Thyroid gland (tissue), 4 donors: ENCODE data around the gene E2F3. TPM values are rescaled to one million over a fixed set of nuclear protein-coding genes. Genes with fewer than 3 reads are reported as not detected.

ENCODE experiments used
- DNase-seq, 2 donors: peaks; one replicate each; pipeline ENCODE4 v3.0.0-alpha.2; 2019
- H3K27ac ChIP-seq, 3 donors: fragments of 200-600 bp; sonication (generic); 1 replicate in 2 of 3; 2 replicates in 1 of 3; pipeline ENCODE4 v1.5.1; 2016 to 2019; ENCODE audit warnings: mild to moderate bottlenecking in 1 of 3, moderate library complexity in 1 of 3
- H3K27me3 ChIP-seq: fragments of 200-600 bp; sonication (generic); one replicate; pipeline ENCODE4 v1.5.1; 2019
- H3K36me3 ChIP-seq, 2 donors: fragments of 200-600 bp; sonication (generic); one replicate each; pipeline ENCODE4 v1.5.1; 2016 to 2019
- H3K4me1 ChIP-seq, 2 donors: fragments of 200-600 bp; sonication (generic); one replicate each; pipeline ENCODE4 v1.5.1; 2017 to 2019
- H3K4me3 ChIP-seq, 3 donors: fragments of 200-600 bp; sonication (generic); replicated peaks in 1 of 3; 1 replicate in 2 of 3; 2 replicates in 1 of 3; pipeline ENCODE4 v1.5.1; 2016; ENCODE audit warnings: mild to moderate bottlenecking in 1 of 3
- H3K9me3 ChIP-seq: fragments of 200-600 bp; sonication (generic); one replicate; pipeline ENCODE4 v1.5.1; 2017
- POLR2A ChIP-seq, 2 donors: fragments of 450-650 bp; IDR thresholded peaks; one replicate each; pipeline ENCODE4 v1.6.1; 2017; ENCODE audit warnings: antibody characterized with exemption in 2 of 2, mild to moderate bottlenecking in 2 of 2, moderate library complexity in 1 of 2
- WGBS, 2 donors: methylation state at CpG; one replicate each; pipeline ENCODE4 v1.1.5; 2017; 5-methylcytosine and 5-hydroxymethylcytosine counted together
- intact Hi-C: fragments of 100-400 bp; cut with DNase I; formaldehyde crosslinking; loops from one replicate; pipeline ENCODE4 v1.15.1; 2023
- total RNA-seq, 4 donors: library from RNA; depleted of rRNA; stranded (reverse); fragments of >200 nt; gene quantifications; one replicate each; pipeline ENCODE4 v1.2.3, GENCODE V29; 2016
- TF ChIP-seq, protein P1 (sequence below), 6 experiments: fragments of 200-600 bp in 3 of 6; fragments of 450-650 bp in 3 of 6; sonication (generic) in 3 of 6; IDR thresholded peaks; one replicate each; pipeline ENCODE4 v1.5.1; 2016 to 2019; ENCODE audit warnings: antibody characterized with exemption in 6 of 6, mild to moderate bottlenecking in 2 of 6, inconsistent platforms in 1 of 6, moderate library complexity in 1 of 6

The E2F3 gene
- total RNA-seq, 4 donors from 2014 or later, result 9.4 to 18.0 (median 12.4) TPM

- Histone ChIP-seq H3K9me3 (no peaks in the 10 kb centered on the region), H3K27ac (peak overlapping the region; percentile 81 to 92 (median 91)), H3K4me3 (peak overlapping the region in 2 of 3 donors; percentile 73 to 86), H3K4me1 (peaks cover 10 to 11% of the 10 kb centered on the region in 2 donors), H3K36me3 (no peaks in the 10 kb centered on the region), H3K27me3 (no peaks in the 10 kb centered on the region)
- intact Hi-C loops, result loop anchor here (5.0 kb wide), 2 partner anchors 112 to 128 kb away; partner anchors contain the start of gene CDKAL1
- 0 to 2% methylated on average over 6 of the region's 6 CpGs for WGBS, 2 donors
- no peak for TF ChIP-seq POLR2A (IDR thresholded peaks at IDR 0.05)
- TF ChIP-seq, protein P1, sequence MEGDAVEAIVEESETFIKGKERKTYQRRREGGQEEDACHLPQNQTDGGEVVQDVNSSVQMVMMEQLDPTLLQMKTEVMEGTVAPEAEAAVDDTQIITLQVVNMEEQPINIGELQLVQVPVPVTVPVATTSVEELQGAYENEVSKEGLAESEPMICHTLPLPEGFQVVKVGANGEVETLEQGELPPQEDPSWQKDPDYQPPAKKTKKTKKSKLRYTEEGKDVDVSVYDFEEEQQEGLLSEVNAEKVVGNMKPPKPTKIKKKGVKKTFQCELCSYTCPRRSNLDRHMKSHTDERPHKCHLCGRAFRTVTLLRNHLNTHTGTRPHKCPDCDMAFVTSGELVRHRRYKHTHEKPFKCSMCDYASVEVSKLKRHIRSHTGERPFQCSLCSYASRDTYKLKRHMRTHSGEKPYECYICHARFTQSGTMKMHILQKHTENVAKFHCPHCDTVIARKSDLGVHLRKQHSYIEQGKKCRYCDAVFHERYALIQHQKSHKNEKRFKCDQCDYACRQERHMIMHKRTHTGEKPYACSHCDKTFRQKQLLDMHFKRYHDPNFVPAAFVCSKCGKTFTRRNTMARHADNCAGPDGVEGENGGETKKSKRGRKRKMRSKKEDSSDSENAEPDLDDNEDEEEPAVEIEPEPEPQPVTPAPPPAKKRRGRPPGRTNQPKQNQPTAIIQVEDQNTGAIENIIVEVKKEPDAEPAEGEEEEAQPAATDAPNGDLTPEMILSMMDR (IDR thresholded peaks at IDR 0.05), result peak in 5 of 6 experiments; percentile 25 to 59 (median 51)
- DNase-seq, result peak; percentile 63 to 66
Measured at GRCh38 chr6:20404641-20405032, 3.0 kb downstream of the E2F3 start.

DNA sequence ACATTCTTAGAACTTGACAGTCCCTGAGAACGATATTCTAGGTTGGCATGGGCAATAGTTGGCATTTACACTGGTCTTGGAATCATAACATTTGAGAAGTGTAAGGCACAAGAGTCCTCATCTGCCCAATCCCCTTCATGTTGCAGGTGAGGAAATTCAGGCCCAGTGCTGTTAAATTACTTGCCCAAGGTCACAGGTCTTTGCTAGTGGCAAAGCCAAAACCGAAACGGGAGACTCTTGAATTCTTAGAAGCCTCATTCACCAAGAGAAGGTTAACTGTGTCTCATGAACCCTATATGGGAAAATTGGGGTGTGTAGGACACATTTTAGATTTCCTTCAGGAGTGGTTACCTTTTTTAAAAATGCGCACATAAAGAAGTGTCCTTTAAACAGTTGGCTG lies 7.2 kb downstream of the E2F3 start:
- Histone ChIP-seq H3K27me3 (no peaks in the 10 kb centered on the region), H3K9me3 (no peaks in the 10 kb centered on the region), H3K4me3 (no peak overlapping the region), H3K36me3 (no peaks in the 10 kb centered on the region), H3K4me1 (peaks cover 17 to 18% of the 10 kb centered on the region in 2 donors), H3K27ac (no peak overlapping the region)
- 87 to 93% methylated on average over 4 of the region's 4 CpGs for WGBS, 2 donors
- intact Hi-C loops, result no loop called here
- no peak for DNase-seq
- TF ChIP-seq, protein P1 (IDR thresholded peaks at IDR 0.05), result no peak
- TF ChIP-seq POLR2A (IDR thresholded peaks at IDR 0.05), result no peak

- no peak for DNase-seq
- H3K27me3 ChIP-seq, result no peaks in the 10 kb centered on the region
- no peak overlapping the region for H3K4me3 ChIP-seq
- peaks cover 15 to 18% of the 10 kb centered on the region in 2 donors for H3K4me1 ChIP-seq
- intact Hi-C loops, result no loop called here
- WGBS, 2 donors, result 27 to 33% methylated on average over 6 of the region's 6 CpGs
- H3K36me3 ChIP-seq, result no peaks in the 10 kb centered on the region
- peak overlapping the region; percentile 41 to 70 (median 46) for H3K27ac ChIP-seq
- H3K9me3 ChIP-seq, result no peaks in the 10 kb centered on the region
- TF ChIP-seq POLR2A (IDR thresholded peaks at IDR 0.05), result no peak
- TF ChIP-seq, protein P1 (IDR thresholded peaks at IDR 0.05), result no peak
Measured at GRCh38 chr6:20409427-20409971, 7.8 kb downstream of the E2F3 start.

DNA sequence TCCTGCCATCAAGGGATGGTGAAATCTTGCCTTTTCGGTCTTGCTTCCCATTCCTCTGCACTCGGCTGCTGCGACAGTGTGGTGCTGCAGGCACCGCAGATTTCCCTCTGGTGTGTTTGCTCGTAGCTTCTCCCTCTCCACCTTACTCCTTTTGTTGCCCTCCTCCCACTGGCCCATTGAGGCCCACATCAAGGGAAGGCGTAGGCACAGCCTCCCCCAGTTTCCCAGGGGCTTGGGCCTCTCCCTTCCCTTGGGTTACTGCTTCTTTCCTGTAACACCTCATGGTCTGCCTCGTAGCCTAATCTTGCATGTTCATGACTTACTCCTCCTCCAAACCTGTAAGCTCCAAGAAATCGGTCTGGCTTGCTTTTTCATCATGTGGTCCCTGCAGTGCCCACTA lies 9.9 kb downstream of the E2F3 start:
- peaks cover 12 to 18% of the 10 kb centered on the region in 2 donors for H3K4me1 ChIP-seq
- TF ChIP-seq POLR2A (IDR thresholded peaks at IDR 0.05), result no peak
- TF ChIP-seq, protein P1 (IDR thresholded peaks at IDR 0.05), result no peak
- H3K27ac ChIP-seq, result no peak overlapping the region

GRCh38 chr6:20411953-20412681 lies 10.4 kb downstream of the E2F3 start:
- DNase-seq, result no peak
- Histone ChIP-seq H3K4me3 (no peak overlapping the region), H3K27ac (no peak overlapping the region), H3K4me1 (peaks cover 12 to 18% of the 10 kb centered on the region in 2 donors), H3K36me3 (no peaks in the 10 kb centered on the region), H3K9me3 (no peaks in the 10 kb centered on the region), H3K27me3 (no peaks in the 10 kb centered on the region)
- WGBS, 2 donors, result 94 to 96% methylated on average over 12 of the region's 12 CpGs
- intact Hi-C loops, result no loop called here
- no peak for TF ChIP-seq POLR2A (IDR thresholded peaks at IDR 0.05)
- TF ChIP-seq, protein P1 (IDR thresholded peaks at IDR 0.05), result no peak

More for the DNA sequence above, 9.9 kb downstream of the E2F3 start:
- no peaks in the 10 kb centered on the region for H3K9me3 ChIP-seq
- no peaks in the 10 kb centered on the region for H3K27me3 ChIP-seq
- WGBS, 2 donors, result 94 to 95% methylated on average over 8 of the region's 8 CpGs
- no peak for DNase-seq
- intact Hi-C loops, result no loop called here
- no peaks in the 10 kb centered on the region for H3K36me3 ChIP-seq
- H3K4me3 ChIP-seq, result no peak overlapping the region
